ENCODE results near the gene TRIM15.
"Not testable (repeated sequence)": the region's sequence is repeated elsewhere in the genome, so short reads cannot be mapped to it uniquely, and the experiment has no call there.

The TRIM15 gene

GRCh38 chr6:30163918-30164654 lies 740 bp downstream of the TRIM15 start:
- DNase-seq: no peak

GRCh38 chr6:30164714-30165113 lies 1.4 kb downstream of the TRIM15 start:
- DNase-seq: no peak

- not testable (repeated sequence) for DNase-seq
These were observed 1.9 kb downstream of the TRIM15 start for GRCh38 chr6:30165238-30165637.

GRCh38 chr6:30167101-30167500 lies 3.8 kb downstream of the TRIM15 start:
- no peak for DNase-seq

- no peak for DNase-seq
These were observed 5.4 kb downstream of the TRIM15 start for GRCh38 chr6:30168741-30169140.

GRCh38 chr6:30169658-30170614 lies 6.6 kb downstream of the TRIM15 start:
- no peak for DNase-seq

GRCh38 chr6:30171677-30172471 lies 8.5 kb downstream of the TRIM15 start:
- no peak for DNase-seq

- DNase-seq: no peak
These were observed 9.3 kb downstream of the TRIM15 start for GRCh38 chr6:30172681-30173080.

GRCh38 chr6:30175765-30176164 lies 12.4 kb downstream of the TRIM15 start:
- DNase-seq: no peak

- DNase-seq: no peak
These were observed 15.5 kb downstream of the TRIM15 start for GRCh38 chr6:30178837-30179236.

GRCh38 chr6:30180145-30180544 lies 16.8 kb downstream of the TRIM15 start:
- no peak for DNase-seq

- DNase-seq: no peak
These were observed 21.2 kb downstream of the TRIM15 start for GRCh38 chr6:30184417-30185031.

GRCh38 chr6:30185846-30186484 lies 22.6 kb downstream of the TRIM15 start:
- no peak for DNase-seq

GRCh38 chr6:30188541-30188940 lies 25.2 kb downstream of the TRIM15 start:
- DNase-seq: no peak

- DNase-seq: no peak
These were observed 28.7 kb downstream of the TRIM15 start for GRCh38 chr6:30192076-30192475.

GRCh38 chr6:30194797-30195690 lies 31.7 kb downstream of the TRIM15 start:
- DNase-seq: no peak

- DNase-seq: no peak
These were observed 32.6 kb downstream of the TRIM15 start for GRCh38 chr6:30195951-30196350.

- DNase-seq: no peak
These were observed 33.0 kb downstream of the TRIM15 start for GRCh38 chr6:30196376-30196775.

GRCh38 chr6:30198166-30199084 lies 35.1 kb downstream of the TRIM15 start:
- no peak for DNase-seq
